Activated CD8-positive, alpha-beta T cell treated with anti-CD3 and anti-CD28 coated beads for 36 hours (primary cell): ENCODE results near the gene SFPQ. TPM values are rescaled to one million over a fixed set of nuclear protein-coding genes. Genes with fewer than 3 reads are reported as not detected.
A peak's percentile ranks its signal among the peaks of the same experiment; 100 is the strongest.

Source experiments
- ATAC-seq: fragments of 200-7000 bp; cut with Tn5 transposase; one replicate; pipeline ENCODE4 v1.10.0; 2021; ENCODE audit warnings: mild to moderate bottlenecking, moderate library complexity
- CTCF ChIA-PET: fragments of 350-600 bp; sonication (Branson Sonifier 250); formaldehyde crosslinking; loops from one replicate; lab custom pipeline; 2021; ENCODE audit warnings: antibody characterized with exemption; lab: Charles Lee
- POLR2A ChIA-PET: fragments of 350-600 bp; sonication (Branson Sonifier 250); formaldehyde crosslinking; loops from one replicate; lab custom pipeline; 2021; ENCODE audit warnings: antibody characterized with exemption; lab: Charles Lee
- DNase-seq: peaks from one replicate; pipeline ENCODE4 v3.0.0-alpha.2; 2020
- H3K27ac Mint-ChIP-seq: one replicate; pipeline ENCODE4 v1.8.0; 2021; ENCODE audit warnings: mild to moderate bottlenecking, mixed read lengths
- H3K27me3 Mint-ChIP-seq: one replicate; pipeline ENCODE4 v1.8.0; 2021; ENCODE audit warnings: mixed read lengths
- H3K36me3 Mint-ChIP-seq: one replicate; pipeline ENCODE4 v1.8.0; 2021; ENCODE audit warnings: low read depth, mixed read lengths
- H3K4me1 Mint-ChIP-seq: one replicate; pipeline ENCODE4 v1.8.0; 2021; ENCODE audit warnings: low read depth, mixed read lengths
- H3K4me3 Mint-ChIP-seq: one replicate; pipeline ENCODE4 v1.8.0; 2021; ENCODE audit warnings: mild to moderate bottlenecking, moderate library complexity, mixed read lengths
- H3K9me3 Mint-ChIP-seq: one replicate; pipeline ENCODE4 v1.8.0; 2021; ENCODE audit warnings: mixed read lengths
- intact Hi-C: fragments of 100-400 bp; cut with micrococcal nuclease; formaldehyde crosslinking; loops from one replicate; pipeline ENCODE4 v1.10.0; 2022
- total RNA-seq, 2 experiments: library from RNA; stranded (reverse); gene quantifications; one replicate each; pipeline ENCODE4 v1.2.3, GENCODE V29; 2021
- TF ChIP-seq, protein P1 (sequence below): fragments of 200-600 bp; IDR thresholded peaks from one replicate; pipeline ENCODE4 v1.8.0; 2022; ENCODE audit warnings: antibody characterized with exemption, mild to moderate bottlenecking

Gene SFPQ
- total RNA-seq, 2 experiments from 2014 or later: 295 to 297 TPM

DNA sequence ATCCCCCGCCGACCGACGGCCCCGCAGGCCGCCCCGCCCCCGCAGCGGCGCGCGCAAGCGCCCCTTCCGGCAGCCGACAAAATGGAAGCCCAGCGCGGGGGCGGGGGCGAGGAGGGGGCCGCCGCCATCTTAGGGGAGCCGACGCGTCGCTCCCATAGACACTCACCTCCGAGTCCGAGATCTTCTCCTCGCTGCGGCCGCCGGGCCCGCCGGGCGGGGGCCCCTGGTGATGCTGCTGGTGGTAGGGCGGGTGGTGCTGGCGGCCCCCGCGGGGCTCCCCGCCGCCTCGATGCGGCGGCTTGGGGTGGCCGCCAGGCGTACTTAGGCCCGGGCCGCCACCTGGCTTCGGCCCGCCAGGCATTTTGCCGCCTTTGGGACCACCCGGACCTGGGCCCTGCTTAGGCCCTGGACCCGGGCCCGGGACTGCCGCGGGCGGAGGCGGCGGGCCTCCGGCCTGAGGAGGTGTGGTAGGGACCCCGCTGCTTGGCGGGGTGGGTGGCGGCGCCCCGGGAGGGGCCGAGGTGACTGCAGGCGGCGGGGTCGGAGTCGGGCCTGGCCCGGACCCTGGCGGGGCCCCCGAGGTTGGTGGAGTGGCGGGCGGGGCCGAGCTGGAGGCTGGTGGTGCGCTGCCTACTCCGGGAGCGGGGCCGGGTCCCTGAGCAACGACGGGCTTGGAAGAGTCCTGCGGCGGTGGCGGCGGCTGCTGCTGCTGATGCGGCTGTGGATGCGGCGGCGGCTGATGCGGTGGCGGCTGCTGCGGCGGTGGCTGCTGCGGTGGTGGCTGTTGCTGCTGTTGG is 691 bp downstream of the SFPQ start:
- CTCF ChIA-PET: interaction anchor here (2.1 kb wide), 1 partner anchor 10 kb away, joined by 12 read pairs; no protein-coding TSS in a partner anchor
- Mint-ChIP-seq H3K27ac (peak overlapping the region; percentile 99), H3K9me3 (no peaks in the 10 kb centered on the region), H3K4me1 (peaks cover 44% of the 10 kb centered on the region), H3K4me3 (peak overlapping the region; percentile 83), H3K36me3 (peaks cover 48% of the 10 kb centered on the region), H3K27me3 (no peaks in the 10 kb centered on the region)
- peak; percentile 92 for DNase-seq
- TF ChIP-seq, protein P1, sequence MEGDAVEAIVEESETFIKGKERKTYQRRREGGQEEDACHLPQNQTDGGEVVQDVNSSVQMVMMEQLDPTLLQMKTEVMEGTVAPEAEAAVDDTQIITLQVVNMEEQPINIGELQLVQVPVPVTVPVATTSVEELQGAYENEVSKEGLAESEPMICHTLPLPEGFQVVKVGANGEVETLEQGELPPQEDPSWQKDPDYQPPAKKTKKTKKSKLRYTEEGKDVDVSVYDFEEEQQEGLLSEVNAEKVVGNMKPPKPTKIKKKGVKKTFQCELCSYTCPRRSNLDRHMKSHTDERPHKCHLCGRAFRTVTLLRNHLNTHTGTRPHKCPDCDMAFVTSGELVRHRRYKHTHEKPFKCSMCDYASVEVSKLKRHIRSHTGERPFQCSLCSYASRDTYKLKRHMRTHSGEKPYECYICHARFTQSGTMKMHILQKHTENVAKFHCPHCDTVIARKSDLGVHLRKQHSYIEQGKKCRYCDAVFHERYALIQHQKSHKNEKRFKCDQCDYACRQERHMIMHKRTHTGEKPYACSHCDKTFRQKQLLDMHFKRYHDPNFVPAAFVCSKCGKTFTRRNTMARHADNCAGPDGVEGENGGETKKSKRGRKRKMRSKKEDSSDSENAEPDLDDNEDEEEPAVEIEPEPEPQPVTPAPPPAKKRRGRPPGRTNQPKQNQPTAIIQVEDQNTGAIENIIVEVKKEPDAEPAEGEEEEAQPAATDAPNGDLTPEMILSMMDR: no peak
- POLR2A ChIA-PET: interaction anchor here (1.0 to 1.7 kb wide), 5 partner anchors 11 to 365 kb away, joined by 3 to 19 read pairs (median 5); partner anchors contain the start of genes KIAA0319L, NCDN and ZMYM4
- intact Hi-C loops: loop anchor here (10.0 kb wide), 1 partner anchor 363 kb away; the partner anchor contains the start of genes KIAA0319L and NCDN
- peak; percentile 45 for ATAC-seq

DNA sequence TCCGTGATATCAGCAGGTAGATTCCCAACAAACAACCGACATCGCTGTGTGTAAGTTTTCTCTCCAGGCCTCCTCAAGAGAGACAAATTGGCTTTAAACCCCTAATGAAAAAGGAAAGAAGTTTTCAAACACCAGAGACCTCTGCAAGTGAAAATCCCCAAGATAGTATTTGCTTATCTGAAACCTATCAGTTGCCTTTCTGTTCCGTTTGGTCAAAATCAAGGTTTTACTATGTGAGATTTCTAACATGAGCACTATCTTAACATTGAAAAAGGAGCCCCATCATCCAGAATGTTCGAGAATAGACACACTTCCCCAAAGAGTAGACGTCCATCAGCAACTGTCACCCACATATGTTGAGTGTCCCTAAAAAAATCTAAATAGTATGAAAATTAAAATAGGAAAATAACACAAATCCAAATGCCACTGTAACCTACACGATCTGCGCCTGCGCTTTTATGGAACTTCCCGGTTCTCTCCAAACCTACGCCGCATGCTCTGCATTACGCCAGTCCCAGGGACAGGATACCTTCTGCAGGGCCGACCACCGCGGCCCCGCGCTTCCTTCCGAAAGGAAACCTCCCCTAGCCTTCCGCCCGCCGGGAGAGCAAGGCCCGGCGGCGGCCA is 1.4 kb downstream of the SFPQ start:
- no peaks in the 10 kb centered on the region for H3K27me3 Mint-ChIP-seq
- TF ChIP-seq, protein P1: no peak
- DNase-seq (no peak), ATAC-seq (no peak)
- peaks cover 51% of the 10 kb centered on the region for H3K4me1 Mint-ChIP-seq
- peaks cover 55% of the 10 kb centered on the region for H3K36me3 Mint-ChIP-seq
- ChIA-PET CTCF (interaction anchor here (1.0 to 1.5 kb wide), 2 partner anchors 10 kb away, joined by 3 to 7 read pairs; no protein-coding TSS in a partner anchor), POLR2A (interaction anchor here (1.0 to 3.9 kb wide), 5 partner anchors 9 to 207 kb away, joined by 3 to 90 read pairs (median 13); partner anchors contain the start of genes TMEM35B and ZMYM6)
- H3K4me3 Mint-ChIP-seq: peak overlapping the region; percentile 83
- intact Hi-C loops: loop anchor here (10.0 kb wide), 1 partner anchor 363 kb away; the partner anchor contains the start of genes KIAA0319L and NCDN
- peak overlapping the region; percentile 92 for H3K27ac Mint-ChIP-seq
- H3K9me3 Mint-ChIP-seq: no peaks in the 10 kb centered on the region

DNA sequence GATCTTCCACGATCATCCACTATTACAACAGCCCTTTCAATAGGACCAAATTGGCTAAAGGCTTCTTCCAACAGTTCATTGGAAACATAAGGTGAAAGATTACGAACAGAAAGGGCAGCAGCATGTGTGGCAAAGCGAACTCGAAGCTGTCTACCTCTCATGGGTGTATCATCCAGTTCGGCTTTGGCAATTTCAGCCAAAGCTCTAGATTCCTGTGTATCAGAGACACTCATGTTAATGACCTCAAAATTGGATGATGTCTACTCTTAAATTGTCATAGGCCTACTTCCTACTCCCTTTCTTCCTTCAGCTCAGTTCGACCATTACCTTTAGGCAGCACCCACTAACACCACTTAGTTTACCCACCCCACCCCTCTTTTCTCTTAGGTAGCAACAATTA is 2.2 kb downstream of the SFPQ start:
- TF ChIP-seq, protein P1: no peak
- Mint-ChIP-seq H3K9me3 (no peaks in the 10 kb centered on the region), H3K4me3 (peak overlapping the region; percentile 83), H3K4me1 (peaks cover 59% of the 10 kb centered on the region), H3K36me3 (peaks cover 61% of the 10 kb centered on the region), H3K27me3 (no peaks in the 10 kb centered on the region), H3K27ac (peak overlapping the region; percentile 92)
- intact Hi-C loops: loop anchor here (10.0 kb wide), 1 partner anchor 364 kb away; the partner anchor contains the start of genes KIAA0319L and NCDN
- POLR2A ChIA-PET: interaction anchor here (1.0 to 3.9 kb wide), 7 partner anchors 8 to 331 kb away, joined by 3 to 90 read pairs (median 5); partner anchors contain the start of genes SMIM12, TMEM35B, ZMYM4 and ZMYM6
- CTCF ChIA-PET: interaction anchor here (0.9 to 1.5 kb wide), 3 partner anchors 9 to 30 kb away, joined by 3 to 7 read pairs (median 3); no protein-coding TSS in a partner anchor
- ATAC-seq: no peak
- DNase-seq: no peak

DNA sequence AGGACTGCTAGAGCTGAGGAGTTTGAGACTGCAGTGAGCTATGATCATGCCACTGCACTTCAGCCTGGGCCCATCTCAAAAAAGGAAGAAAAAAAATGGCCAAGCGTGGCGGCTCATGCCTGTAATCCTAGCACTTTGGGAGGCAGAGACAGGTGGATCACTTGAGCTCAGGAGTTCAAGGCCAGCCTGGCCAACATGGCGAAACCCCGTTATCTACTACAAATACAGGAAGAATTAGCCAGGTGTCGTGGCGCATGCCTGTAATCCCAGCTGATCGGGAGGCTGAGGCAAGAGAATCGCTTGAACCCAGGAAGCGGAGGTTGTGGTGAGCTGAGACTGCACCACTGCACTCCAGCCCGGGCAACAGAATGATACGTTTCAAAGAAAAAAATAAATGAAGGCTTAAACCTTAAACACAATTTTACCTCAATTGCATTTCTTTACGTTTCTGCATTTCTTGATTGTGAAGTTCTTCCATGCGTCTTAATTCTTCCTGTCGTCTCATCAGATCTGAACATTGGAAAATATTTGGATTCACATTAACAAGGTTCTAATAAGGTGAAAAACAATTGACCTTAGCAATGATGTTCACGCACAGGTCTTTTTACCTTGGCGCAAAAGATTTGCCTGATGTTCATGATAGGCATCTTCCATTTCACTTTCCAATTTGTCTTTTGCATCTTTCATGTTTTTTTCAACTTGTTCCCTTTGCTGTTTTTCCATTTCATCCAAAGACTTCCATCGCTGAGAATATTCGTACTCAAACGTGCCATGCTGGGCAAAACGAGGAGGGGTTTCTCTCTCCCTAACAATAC is 4.2 kb downstream of the SFPQ start:
- peak overlapping the region; percentile 92 for H3K27ac Mint-ChIP-seq
- no peaks in the 10 kb centered on the region for H3K27me3 Mint-ChIP-seq
- peaks cover 79% of the 10 kb centered on the region for H3K36me3 Mint-ChIP-seq
- H3K4me3 Mint-ChIP-seq: peak overlapping the region; percentile 83
- TF ChIP-seq, protein P1: no peak
- intact Hi-C loops: no loop called here
- ATAC-seq: no peak
- H3K4me1 Mint-ChIP-seq: peaks cover 77% of the 10 kb centered on the region
- POLR2A ChIA-PET: interaction anchor here (0.6 to 3.9 kb wide), 3 partner anchors 11 to 94 kb away, joined by 3 to 90 read pairs (median 3); no protein-coding TSS in a partner anchor
- no peaks in the 10 kb centered on the region for H3K9me3 Mint-ChIP-seq
- CTCF ChIA-PET: no interaction called here
- peak; percentile 22 for DNase-seq
